Measurements from ENCODE around the gene NUP188.

NUP188 gene, protein sequence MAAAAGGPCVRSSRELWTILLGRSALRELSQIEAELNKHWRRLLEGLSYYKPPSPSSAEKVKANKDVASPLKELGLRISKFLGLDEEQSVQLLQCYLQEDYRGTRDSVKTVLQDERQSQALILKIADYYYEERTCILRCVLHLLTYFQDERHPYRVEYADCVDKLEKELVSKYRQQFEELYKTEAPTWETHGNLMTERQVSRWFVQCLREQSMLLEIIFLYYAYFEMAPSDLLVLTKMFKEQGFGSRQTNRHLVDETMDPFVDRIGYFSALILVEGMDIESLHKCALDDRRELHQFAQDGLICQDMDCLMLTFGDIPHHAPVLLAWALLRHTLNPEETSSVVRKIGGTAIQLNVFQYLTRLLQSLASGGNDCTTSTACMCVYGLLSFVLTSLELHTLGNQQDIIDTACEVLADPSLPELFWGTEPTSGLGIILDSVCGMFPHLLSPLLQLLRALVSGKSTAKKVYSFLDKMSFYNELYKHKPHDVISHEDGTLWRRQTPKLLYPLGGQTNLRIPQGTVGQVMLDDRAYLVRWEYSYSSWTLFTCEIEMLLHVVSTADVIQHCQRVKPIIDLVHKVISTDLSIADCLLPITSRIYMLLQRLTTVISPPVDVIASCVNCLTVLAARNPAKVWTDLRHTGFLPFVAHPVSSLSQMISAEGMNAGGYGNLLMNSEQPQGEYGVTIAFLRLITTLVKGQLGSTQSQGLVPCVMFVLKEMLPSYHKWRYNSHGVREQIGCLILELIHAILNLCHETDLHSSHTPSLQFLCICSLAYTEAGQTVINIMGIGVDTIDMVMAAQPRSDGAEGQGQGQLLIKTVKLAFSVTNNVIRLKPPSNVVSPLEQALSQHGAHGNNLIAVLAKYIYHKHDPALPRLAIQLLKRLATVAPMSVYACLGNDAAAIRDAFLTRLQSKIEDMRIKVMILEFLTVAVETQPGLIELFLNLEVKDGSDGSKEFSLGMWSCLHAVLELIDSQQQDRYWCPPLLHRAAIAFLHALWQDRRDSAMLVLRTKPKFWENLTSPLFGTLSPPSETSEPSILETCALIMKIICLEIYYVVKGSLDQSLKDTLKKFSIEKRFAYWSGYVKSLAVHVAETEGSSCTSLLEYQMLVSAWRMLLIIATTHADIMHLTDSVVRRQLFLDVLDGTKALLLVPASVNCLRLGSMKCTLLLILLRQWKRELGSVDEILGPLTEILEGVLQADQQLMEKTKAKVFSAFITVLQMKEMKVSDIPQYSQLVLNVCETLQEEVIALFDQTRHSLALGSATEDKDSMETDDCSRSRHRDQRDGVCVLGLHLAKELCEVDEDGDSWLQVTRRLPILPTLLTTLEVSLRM (N-terminal part only)

DNA sequence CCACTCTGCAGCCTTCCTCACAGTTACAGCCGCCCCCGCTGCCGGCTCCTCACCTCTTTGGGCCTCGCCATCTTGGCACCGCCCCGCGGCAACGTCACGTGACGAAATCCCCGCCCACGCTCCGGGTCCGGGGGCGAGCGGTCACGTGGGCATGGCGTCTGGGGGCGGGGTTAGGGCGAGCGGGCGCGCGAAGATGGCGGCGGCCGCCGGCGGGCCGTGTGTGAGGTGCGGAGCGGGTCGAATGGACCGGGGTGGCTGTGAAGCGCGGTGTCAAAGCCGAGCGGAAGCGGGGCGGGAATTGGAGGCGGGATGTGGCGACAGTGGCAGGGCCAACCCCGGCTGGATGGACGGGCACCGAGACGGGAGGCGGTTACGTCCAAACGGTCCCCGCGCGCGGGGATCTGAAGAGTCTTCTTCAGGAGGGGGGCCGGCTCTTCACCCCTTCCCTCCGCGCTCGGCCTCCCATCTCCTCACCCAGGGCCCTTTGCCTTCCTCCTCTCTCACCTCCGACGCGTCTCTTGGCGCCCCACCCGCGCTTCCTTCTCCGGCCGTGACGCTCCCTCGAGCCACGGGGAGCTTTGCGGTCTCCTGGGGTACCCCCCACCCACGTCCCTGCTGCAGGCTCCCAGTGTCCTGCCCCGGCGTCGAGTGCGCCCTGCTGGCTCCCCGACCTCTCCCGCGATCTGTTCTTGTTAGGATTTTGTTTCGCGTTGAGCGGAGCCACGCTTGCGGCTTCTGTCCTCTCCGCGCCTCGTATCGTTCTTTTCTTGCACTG lies at the start of gene NUP188, which contains the start of gene DOLK:
NUP188 (plus strand) TSS at position 173 of the 775 bp plus-strand sequence; CDS start at position 194, 21 bp downstream.
DOLK (minus strand) TSS at position 77 of the 775 bp plus-strand sequence. CDS start 300 bp downstream, outside the sequence.
- peaks cover 6% of the 10 kb centered on the region for H3K36me3 ChIP-seq (ENCODE audit: control insufficient read depth, insufficient read depth, low read length)
- H3K4me3 ChIP-seq (ENCODE audit: low read depth, low read length) = peak within 1 kb of the TSS; percentile 92
- H3K4me1 ChIP-seq (ENCODE audit: control insufficient read depth, insufficient read depth, low read length) = peaks cover 2% of the 10 kb centered on the region
- H3K9ac ChIP-seq (ENCODE audit: low read depth, low read length) = peak within 1 kb of the TSS; percentile 94
- no peaks in the 10 kb centered on the region for H3K9me3 ChIP-seq (ENCODE audit: control insufficient read depth, insufficient read depth, low read length)
- no peaks in the 10 kb centered on the region for H3K27me3 ChIP-seq (ENCODE audit: control insufficient read depth, insufficient read depth, low read length)

DNA sequence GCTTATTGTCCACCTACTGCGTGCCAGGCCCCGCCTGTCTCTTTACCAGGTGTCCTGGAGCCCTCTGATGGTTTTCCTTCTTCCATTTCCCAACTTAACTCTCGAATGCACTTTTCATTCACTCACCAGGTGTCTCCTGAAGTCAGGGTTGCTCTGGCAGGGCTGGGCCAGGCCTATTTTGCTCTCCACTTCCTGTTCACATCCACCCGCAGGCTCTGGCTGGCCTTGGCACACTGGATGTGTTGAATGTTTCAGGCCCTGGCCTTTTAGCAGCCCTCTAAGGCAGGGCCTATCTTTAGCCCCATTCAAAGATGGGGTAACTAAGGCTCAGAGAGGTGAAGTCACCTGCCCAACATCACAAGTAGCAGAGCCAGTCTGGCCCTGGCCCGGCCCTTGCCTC lies 49.1 kb upstream of the NUP188 start:
- Histone ChIP-seq H3K4me3 (ENCODE audit: low read depth, low read length) (no peak overlapping the region), H3K9ac (ENCODE audit: low read depth, low read length) (no peak overlapping the region), H3K36me3 (ENCODE audit: control insufficient read depth, insufficient read depth, low read length) (peaks cover 23% of the 10 kb centered on the region), H3K4me1 (ENCODE audit: control insufficient read depth, insufficient read depth, low read length) (peaks cover 7% of the 10 kb centered on the region), H3K9me3 (ENCODE audit: control insufficient read depth, insufficient read depth, low read length) (no peaks in the 10 kb centered on the region), H3K27me3 (ENCODE audit: control insufficient read depth, insufficient read depth, low read length) (no peaks in the 10 kb centered on the region)

DNA sequence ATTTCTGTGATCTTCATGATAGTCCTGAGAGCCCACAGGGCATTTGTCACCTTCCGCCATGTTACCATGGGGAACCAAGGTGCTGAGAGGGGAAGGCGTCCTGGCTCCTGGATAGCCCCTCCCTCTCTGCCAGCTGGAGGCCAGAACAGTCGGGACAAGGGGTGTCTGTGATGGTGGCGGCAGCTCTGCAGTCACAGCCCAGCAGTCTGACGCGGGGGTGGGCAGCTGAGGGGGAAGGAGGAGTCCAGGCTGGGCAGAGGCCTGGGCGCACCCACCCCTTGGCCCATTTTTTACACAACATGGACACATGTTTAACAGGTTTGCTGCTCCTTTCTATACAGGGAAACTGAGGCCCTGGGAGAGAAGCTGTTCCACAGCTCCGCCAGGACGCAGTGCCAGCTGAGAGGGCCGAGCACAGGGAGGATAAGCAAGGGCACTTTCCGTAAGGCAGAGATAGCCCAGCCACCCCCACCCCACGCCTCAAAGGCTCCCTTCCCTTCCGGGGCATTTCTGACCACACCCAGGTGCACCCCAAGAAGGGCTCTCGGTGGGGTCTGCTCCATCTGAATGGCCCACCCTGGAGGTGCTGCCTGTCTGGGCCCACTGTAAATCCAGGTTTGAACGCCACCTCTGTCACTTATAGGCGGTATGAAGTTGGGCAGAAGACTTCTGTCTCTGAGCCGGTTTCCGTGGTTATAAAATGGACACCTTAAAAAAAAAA lies 48.5 kb upstream of the NUP188 start:
- H3K9me3 ChIP-seq (ENCODE audit: control insufficient read depth, insufficient read depth, low read length) = no peaks in the 10 kb centered on the region
- no peak overlapping the region for H3K4me3 ChIP-seq (ENCODE audit: low read depth, low read length)
- H3K9ac ChIP-seq (ENCODE audit: low read depth, low read length) = no peak overlapping the region
- peaks cover 23% of the 10 kb centered on the region for H3K36me3 ChIP-seq (ENCODE audit: control insufficient read depth, insufficient read depth, low read length)
- no peaks in the 10 kb centered on the region for H3K27me3 ChIP-seq (ENCODE audit: control insufficient read depth, insufficient read depth, low read length)
- peaks cover 7% of the 10 kb centered on the region for H3K4me1 ChIP-seq (ENCODE audit: control insufficient read depth, insufficient read depth, low read length)

DNA sequence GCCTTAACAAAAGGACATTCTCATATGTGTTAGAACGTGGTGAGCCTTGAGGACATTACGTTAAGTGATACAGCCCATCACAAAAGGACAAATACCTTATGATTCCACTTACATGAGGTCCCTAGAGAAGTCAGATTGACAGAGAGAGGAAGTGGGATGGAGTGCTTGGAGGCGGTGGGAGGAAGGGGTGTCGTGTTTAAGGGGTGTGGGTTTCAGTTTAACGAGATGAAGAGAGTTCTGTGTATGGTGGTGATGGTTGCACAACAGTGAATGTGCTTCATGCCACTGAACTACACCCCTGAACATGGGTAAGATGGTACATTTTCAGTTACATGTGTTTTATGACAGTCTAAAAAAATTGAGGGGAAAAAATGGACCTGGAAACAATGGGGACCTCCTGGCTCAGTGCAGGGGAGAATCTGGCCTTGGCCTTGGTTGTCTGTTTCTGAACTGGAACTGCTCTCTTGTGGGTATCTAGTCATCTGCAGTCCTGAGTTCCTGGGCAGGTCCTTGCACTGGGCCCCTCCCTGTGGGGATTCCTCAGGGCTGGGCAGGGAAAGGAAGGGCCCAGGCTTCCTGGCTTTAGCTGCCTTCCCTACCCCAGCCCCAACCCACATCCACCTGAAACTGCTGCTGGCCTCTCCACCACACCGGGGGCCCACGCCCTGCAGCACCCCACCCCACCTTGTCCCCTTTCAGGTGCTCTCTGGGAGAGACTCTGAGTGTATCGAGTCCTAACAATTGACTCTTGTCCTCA lies 47.8 kb upstream of the NUP188 start:
- Histone ChIP-seq H3K9me3 (ENCODE audit: control insufficient read depth, insufficient read depth, low read length) (no peaks in the 10 kb centered on the region), H3K4me1 (ENCODE audit: control insufficient read depth, insufficient read depth, low read length) (peaks cover 7% of the 10 kb centered on the region), H3K9ac (ENCODE audit: low read depth, low read length) (no peak overlapping the region), H3K36me3 (ENCODE audit: control insufficient read depth, insufficient read depth, low read length) (peaks cover 23% of the 10 kb centered on the region), H3K4me3 (ENCODE audit: low read depth, low read length) (no peak overlapping the region), H3K27me3 (ENCODE audit: control insufficient read depth, insufficient read depth, low read length) (no peaks in the 10 kb centered on the region)

DNA sequence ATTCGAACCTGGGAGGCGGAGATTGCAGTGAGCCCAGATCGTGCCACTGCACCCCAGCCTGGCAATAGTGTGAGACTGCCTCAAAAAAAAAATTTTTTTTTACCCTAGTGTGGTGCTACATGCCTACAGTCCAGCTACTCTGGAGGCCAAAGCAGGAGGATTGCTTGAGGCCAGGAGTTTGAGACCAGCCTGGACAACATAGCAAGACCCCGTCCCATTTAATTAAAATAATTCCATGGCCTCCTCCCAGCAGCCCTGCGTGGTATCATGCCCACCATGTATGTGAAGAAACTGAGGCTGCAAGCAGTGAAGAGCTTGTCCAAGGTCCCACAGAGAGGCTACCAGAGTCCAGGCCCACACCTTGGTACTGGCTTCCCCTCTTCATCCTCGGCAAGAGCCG lies 46.1 kb upstream of the NUP188 start:
- no peak overlapping the region for H3K9ac ChIP-seq (ENCODE audit: low read depth, low read length)
- no peaks in the 10 kb centered on the region for H3K27me3 ChIP-seq (ENCODE audit: control insufficient read depth, insufficient read depth, low read length)
- H3K4me3 ChIP-seq (ENCODE audit: low read depth, low read length) = no peak overlapping the region
- no peaks in the 10 kb centered on the region for H3K9me3 ChIP-seq (ENCODE audit: control insufficient read depth, insufficient read depth, low read length)
- H3K4me1 ChIP-seq (ENCODE audit: control insufficient read depth, insufficient read depth, low read length) = no peaks in the 10 kb centered on the region
- peaks cover 23% of the 10 kb centered on the region for H3K36me3 ChIP-seq (ENCODE audit: control insufficient read depth, insufficient read depth, low read length)

DNA sequence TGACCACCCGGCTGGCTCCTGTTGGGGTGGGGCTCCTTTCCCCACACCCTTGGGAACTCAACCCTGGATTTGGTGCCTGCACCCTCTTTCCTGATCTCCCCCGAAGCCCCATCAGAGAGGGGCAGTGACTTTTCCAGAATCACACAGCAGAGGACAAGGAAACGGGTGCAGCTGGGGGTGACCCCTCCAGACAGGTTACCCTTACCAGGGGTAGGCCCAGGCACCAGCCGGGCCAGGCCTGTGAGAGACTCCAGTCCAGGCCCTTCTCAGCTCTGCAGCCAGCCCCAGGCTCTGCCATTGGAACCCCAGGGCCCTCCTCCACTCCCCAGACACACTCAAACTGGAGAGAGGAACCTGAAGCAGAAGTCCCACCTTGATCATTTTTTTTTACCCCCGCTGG lies 45.7 kb upstream of the NUP188 start:
- Histone ChIP-seq H3K4me3 (ENCODE audit: low read depth, low read length) (no peak overlapping the region), H3K9me3 (ENCODE audit: control insufficient read depth, insufficient read depth, low read length) (no peaks in the 10 kb centered on the region), H3K4me1 (ENCODE audit: control insufficient read depth, insufficient read depth, low read length) (no peaks in the 10 kb centered on the region), H3K9ac (ENCODE audit: low read depth, low read length) (no peak overlapping the region), H3K27me3 (ENCODE audit: control insufficient read depth, insufficient read depth, low read length) (no peaks in the 10 kb centered on the region), H3K36me3 (ENCODE audit: control insufficient read depth, insufficient read depth, low read length) (peaks cover 23% of the 10 kb centered on the region)

DNA sequence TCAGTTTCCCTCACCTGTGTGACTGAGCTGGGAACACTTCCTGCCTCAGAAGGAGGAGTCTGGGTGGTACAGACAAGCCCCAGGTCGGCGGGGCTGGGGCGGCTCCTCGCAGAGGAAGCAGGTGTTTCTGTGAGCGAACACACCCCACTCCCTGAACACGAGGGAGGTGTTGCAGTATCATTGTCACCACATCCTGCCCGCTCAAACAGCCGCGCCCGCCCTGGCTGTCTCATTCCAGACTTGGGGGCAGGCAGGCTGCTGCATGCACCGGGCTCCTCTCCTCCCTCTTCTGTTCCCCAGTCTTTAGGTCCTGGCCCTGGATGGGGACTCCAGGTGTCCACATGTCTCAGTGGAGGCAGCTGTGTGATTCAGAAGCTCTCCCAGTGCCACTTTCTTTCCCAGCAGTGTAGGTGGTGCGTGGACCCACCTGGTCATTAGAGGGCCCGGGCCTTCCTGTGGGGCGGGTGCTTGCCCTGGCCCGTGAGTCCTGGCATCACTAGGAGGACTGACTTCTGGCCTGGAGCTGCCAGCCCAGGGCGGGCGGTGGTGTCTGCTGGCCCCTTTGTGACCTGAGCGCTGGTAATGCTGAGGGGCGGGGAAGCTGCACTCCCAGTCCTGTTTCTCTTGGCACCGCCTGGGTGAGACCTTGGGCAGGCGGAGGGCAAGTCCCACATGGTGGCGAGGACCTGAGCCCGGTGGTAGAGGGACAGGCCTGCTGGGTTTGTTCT lies 45.0 kb upstream of the NUP188 start:
- Histone ChIP-seq H3K4me1 (ENCODE audit: control insufficient read depth, insufficient read depth, low read length) (no peaks in the 10 kb centered on the region), H3K4me3 (ENCODE audit: low read depth, low read length) (no peak overlapping the region), H3K9ac (ENCODE audit: low read depth, low read length) (no peak overlapping the region)

DNA sequence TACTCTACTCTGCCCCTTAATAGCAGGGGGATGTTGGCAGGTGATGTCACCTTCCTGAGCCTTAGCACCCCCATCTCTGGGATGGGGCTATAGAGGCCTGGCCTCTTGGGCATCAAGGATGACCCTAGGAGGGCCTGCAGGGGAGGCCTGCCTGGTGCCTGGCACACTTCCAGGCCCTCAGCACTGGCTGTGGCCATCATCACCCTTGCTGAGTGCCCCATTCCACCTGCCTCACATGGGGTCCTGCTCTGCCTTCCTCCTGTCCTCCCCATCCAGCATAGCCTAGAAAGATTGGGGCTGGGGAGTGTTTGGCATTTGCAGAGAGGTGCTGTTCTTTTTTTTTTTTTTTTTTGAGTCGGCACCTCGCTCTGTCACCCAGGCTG lies 44.4 kb upstream of the NUP188 start:
- no peak overlapping the region for H3K4me3 ChIP-seq (ENCODE audit: low read depth, low read length)
- H3K36me3 ChIP-seq (ENCODE audit: control insufficient read depth, insufficient read depth, low read length) = peaks cover 31% of the 10 kb centered on the region
- no peaks in the 10 kb centered on the region for H3K4me1 ChIP-seq (ENCODE audit: control insufficient read depth, insufficient read depth, low read length)
- no peaks in the 10 kb centered on the region for H3K9me3 ChIP-seq (ENCODE audit: control insufficient read depth, insufficient read depth, low read length)
- H3K27me3 ChIP-seq (ENCODE audit: control insufficient read depth, insufficient read depth, low read length) = no peaks in the 10 kb centered on the region
- no peak overlapping the region for H3K9ac ChIP-seq (ENCODE audit: low read depth, low read length)

More for the DNA sequence above, 45.0 kb upstream of the NUP188 start:
- no peaks in the 10 kb centered on the region for H3K9me3 ChIP-seq (ENCODE audit: control insufficient read depth, insufficient read depth, low read length)
- H3K36me3 ChIP-seq (ENCODE audit: control insufficient read depth, insufficient read depth, low read length) = peaks cover 25% of the 10 kb centered on the region
- no peaks in the 10 kb centered on the region for H3K27me3 ChIP-seq (ENCODE audit: control insufficient read depth, insufficient read depth, low read length)

DNA sequence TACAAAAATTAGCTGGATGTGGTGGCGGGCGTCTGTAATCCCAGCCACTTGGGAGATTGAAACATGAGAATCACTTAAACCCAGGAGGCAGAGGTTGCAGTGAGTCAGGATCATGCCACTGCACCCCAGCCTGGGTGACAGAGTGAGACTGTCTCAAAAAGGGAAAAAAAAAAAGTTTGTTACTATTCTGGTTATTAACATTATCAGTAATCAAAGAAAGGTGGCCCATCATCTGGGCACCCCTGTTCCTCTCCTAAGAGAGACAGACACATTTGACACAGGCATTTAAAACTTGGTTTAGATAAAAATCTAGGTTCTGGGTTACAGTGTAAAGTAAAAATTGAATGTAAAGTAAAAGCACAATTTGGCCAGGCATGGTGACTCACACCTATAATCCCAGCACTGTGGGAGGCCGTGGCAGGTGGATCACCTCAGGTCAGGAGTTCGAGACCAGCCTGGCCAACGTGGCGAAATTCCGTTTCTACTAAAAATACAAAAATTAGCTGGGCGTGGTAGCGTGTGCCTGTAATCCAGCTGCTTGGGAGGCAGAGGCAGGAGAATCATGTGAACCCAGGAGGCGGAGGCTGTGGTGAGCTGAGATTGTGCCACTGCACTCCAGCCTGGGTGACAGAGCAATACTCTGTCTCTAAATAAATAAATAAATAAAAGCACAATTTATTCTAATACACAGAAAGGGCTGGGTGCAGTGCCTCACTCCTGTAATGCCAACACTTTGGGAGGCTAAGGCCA lies 43.5 kb upstream of the NUP188 start:
- Histone ChIP-seq H3K9me3 (ENCODE audit: control insufficient read depth, insufficient read depth, low read length) (no peaks in the 10 kb centered on the region), H3K9ac (ENCODE audit: low read depth, low read length) (no peak overlapping the region), H3K4me3 (ENCODE audit: low read depth, low read length) (no peak overlapping the region), H3K36me3 (ENCODE audit: control insufficient read depth, insufficient read depth, low read length) (peaks cover 31% of the 10 kb centered on the region), H3K27me3 (ENCODE audit: control insufficient read depth, insufficient read depth, low read length) (no peaks in the 10 kb centered on the region), H3K4me1 (ENCODE audit: control insufficient read depth, insufficient read depth, low read length) (no peaks in the 10 kb centered on the region)
